D721Med (cell line): ENCODE measurements around the gene LPAR4.

ENCODE experiments used
- DNase-seq: peaks from one replicate; pipeline ENCODE4 v3.0.0; 2011; ENCODE audit warnings: low spot score; ENCODE audit not compliant: insufficient read length
- FAIRE-seq: peaks from 2 replicates; lab custom pipeline; 2011; peaks lifted over from hg19 to GRCh38; lab: Jason Lieb, UNC
- CTCF ChIP-seq: IDR thresholded peaks from 2 replicates; pipeline ENCODE4 v1.5.1; 2012; ENCODE audit warnings: mild to moderate bottlenecking, control low read depth; ENCODE audit not compliant: insufficient read depth; ENCODE audit errors: missing control alignments

The LPAR4 gene

DNA sequence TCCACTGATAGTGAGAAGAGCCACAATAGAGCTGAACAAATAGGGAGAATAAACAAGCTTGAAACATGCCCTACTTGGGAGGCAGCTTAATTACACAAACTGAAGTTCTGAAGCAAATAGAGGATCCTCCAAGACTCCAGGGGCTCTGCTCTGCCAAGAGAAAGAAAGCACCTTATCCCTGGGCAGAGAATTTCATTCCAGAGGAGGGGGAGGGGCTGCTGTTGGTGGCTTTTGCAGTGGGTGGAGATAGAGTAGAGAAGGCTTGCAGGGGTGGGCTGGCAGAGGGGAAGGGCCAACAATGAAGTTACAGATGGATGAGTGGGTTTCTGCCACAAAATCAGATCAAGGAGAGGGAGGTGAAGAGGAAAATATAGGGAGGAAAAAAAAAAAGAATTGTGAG is 1.0 kb upstream of the LPAR4 start:
- TF ChIP-seq CTCF = no peak
- FAIRE-seq (no peak), DNase-seq (no peak)

DNA sequence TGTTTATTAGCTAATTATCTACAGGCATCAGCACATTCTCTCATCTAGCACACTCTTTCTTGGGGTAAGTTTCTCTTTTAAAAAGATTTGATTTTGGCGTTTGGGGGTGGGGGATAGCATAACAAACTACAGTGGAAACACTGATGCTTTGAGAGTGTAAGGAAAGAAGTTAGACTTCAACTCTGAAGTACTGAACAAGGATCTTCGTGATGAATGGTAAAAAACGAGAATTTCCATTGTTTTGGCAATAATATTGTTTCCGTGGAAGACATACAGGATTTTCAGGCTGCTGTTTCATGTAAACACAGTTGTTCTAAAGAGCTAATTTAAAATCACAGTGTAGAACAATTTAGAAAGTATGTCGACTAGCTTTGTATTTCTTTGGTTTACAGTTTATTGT is 451 bp downstream of the LPAR4 start:
- FAIRE-seq (no peak), DNase-seq (no peak)
- no peak for TF ChIP-seq CTCF

GRCh38 chrX:78748846-78749245 is 1.3 kb downstream of the LPAR4 start:
- TF ChIP-seq CTCF = no peak
- DNase-seq (no peak), FAIRE-seq (no peak)

DNA sequence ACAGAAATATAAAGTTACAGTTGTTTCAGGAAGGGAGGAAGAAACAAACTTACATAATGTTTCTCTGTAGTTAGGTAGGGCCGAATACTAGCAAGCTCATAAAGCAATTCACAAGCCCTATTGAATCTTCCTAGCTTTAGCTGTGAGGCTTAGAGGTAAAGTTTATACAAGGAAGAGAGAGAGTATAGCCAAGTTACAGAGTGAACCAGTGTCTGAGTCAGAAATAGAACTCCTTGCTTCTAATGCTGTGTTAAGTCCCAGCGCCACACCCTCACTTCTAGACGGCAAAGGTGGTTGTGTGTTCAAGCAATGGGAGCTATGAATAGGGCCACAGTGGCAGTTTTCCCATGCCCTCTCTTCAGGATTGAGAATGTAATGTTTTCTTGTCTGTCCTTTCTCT is 6.1 kb downstream of the LPAR4 start:
- TF ChIP-seq CTCF = no peak
- no peak for FAIRE-seq
- no peak for DNase-seq

GRCh38 chrX:78754917-78755316 is 7.4 kb downstream of the LPAR4 start:
- no peak for DNase-seq
- TF ChIP-seq CTCF = no peak
- FAIRE-seq = no peak

DNA sequence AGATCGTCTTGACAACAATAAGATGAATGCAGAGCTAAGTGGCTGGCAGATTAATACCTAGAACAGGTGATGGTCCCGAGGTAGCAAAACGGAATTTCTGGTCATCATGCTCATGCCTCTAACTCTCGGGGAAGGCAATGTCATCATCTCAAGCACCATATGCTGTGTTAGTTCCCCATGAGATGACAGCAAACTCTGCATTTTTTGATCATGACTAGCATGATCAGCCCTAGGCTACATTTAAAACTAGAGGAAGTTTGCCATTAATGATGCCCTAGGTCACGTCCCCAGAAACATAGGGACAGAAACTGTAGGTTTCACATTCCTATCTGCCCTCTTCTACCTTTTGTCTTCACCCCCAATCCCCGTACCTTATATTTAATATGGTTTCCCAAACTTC is 11.6 kb downstream of the LPAR4 start:
- FAIRE-seq (no peak), DNase-seq (no peak)
- no peak for TF ChIP-seq CTCF

DNA sequence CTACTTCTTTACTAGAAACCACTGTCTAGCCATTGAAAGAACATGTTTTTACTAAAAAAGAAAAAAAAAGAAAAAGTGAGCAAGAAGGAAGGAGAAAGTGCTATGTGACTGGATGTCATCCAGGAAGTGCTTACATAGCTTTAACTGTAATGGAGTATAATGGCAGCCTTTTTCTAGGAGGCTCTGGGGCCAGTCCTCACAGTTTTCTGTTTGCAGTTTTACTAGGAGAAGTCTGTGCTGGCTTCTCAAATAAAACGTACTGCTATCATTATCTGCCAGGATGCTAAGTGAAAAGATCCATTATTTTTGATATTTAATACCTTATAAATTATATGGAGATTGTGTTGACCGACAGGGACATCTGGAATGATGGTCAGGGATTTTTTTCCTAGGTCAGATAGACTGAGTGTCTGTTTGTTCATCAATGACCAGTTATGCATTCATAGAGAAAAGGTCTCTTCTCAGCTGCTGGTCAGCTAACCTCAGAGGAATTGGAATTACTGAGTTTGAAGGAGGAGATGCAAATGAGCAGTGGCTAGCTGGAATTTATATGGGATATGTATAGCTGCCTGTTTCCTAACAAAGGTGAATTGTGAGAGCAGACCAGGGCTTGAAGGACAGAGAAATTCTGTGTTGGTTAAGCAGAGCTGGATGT is 21.7 kb downstream of the LPAR4 start:
- no peak for FAIRE-seq
- DNase-seq = no peak
- no peak for TF ChIP-seq CTCF
